ENCODE data around the gene PAK6.

DNA sequence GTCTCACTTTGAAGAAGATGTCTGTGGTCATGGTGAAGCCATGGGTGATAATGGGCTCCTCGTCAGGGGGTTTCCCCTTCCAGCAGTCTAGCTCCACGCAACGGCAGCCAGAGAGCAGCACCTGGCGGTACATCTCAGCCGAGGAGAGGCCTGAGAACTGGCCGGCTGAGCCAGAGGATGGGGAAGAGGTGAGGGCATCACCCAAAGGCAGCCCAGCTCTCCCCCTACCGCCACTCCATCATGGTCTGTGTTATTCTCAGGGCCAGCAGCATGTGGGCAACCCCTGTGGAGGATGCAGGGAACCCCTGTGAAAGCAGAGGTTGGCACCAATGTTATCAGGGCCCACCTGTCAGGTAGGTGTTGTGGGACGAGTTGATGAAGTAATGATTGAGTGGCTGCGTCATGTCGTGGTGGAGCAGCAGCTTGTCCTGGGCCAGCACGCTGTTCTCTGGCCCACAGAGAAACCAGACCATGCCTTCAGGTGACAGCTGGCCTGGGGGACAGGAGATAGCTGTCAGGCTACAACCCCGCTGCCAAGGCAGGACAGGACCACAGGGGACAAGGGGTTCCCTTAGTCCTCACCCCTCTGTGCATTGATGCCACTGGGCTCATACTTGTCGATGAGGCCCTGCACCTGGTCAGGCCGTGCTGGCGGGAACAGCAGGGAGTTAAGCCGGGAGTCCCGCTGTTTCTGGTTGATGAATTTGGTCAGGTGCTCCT is 59.5 kb downstream of the PAK6 start:
- TF ChIP-seq, protein P1, sequence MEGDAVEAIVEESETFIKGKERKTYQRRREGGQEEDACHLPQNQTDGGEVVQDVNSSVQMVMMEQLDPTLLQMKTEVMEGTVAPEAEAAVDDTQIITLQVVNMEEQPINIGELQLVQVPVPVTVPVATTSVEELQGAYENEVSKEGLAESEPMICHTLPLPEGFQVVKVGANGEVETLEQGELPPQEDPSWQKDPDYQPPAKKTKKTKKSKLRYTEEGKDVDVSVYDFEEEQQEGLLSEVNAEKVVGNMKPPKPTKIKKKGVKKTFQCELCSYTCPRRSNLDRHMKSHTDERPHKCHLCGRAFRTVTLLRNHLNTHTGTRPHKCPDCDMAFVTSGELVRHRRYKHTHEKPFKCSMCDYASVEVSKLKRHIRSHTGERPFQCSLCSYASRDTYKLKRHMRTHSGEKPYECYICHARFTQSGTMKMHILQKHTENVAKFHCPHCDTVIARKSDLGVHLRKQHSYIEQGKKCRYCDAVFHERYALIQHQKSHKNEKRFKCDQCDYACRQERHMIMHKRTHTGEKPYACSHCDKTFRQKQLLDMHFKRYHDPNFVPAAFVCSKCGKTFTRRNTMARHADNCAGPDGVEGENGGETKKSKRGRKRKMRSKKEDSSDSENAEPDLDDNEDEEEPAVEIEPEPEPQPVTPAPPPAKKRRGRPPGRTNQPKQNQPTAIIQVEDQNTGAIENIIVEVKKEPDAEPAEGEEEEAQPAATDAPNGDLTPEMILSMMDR (IDR thresholded peaks at IDR 0.05) = no peak
- TF ChIP-seq POLR2A (IDR thresholded peaks at IDR 0.05) = no peak
